HG03108 (cell line): ENCODE results near the gene ZIC4.

Experiments used
- ATAC-seq: cut with Tn5 transposase; IDR thresholded peaks from one replicate; pipeline ENCODE4 v1.9.1; 2021; ENCODE audit warnings: moderate library complexity; ENCODE audit not compliant: unreplicated experiment

The ZIC4 gene

DNA sequence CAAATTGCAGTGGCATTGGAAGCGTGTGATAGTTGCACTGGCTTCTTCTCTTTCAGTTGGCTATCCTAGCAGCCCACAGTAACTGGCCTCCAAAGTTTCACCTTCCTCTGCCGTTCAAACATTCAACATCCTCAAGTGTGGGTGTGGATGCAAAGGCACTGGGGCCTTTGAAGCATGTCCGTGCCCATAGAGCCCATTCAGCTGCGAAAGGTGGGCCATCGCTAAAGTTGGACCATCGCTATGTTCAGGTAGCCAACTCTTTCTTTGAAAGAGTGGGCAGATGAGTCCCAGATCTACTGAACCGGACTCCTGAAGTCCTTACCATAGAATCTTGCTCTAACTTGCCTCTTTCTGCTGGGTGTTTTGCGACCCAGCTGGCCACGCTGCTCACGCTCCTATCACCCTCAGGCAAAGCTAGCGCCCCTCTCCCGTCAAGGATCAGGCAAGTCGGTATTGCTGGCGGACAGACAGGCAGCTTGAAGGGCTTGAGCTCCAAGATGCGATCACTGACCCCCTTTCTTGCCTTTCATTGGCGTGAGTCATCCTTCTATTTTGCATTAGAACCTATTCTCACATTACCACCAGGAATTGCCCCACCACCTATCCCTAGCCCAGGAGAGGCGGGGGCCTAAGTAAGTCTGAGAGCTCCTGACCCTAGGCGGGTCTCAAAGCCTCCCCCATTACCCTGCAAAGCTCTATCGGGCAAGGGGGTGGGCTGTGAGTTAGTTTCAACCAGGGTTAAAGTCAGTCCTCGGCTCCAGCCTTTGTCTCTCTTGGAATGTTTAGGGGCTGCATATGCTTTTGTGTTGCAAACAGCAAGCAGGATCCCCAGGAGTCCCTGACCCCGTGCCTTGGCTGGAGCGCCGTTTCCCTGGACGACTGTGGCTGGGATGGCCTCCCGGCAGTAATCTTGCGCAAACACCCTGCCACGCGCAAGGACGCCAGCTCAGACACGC is 28.7 kb downstream of the ZIC4 start:
- ATAC-seq: no peak

DNA sequence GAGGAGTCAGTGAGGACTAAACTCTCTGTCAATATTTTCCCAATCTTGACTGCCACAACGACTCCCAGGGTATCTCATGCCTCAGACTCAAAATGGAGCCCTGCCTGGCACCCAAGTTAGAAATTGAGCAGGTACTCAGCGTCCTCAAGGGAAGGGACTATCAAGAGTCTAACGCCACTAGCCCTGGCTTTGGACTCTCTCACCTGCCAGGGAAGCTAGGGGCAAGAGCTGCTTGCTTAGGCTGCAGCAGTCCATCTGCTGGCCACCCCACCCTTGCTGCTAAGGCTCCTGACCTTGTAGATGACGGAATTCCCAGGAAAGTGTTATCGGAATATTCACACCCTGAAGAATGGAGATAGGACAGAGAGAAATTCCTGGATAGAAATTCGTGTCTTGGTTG is 33.0 kb downstream of the ZIC4 start:
- no peak for ATAC-seq

DNA sequence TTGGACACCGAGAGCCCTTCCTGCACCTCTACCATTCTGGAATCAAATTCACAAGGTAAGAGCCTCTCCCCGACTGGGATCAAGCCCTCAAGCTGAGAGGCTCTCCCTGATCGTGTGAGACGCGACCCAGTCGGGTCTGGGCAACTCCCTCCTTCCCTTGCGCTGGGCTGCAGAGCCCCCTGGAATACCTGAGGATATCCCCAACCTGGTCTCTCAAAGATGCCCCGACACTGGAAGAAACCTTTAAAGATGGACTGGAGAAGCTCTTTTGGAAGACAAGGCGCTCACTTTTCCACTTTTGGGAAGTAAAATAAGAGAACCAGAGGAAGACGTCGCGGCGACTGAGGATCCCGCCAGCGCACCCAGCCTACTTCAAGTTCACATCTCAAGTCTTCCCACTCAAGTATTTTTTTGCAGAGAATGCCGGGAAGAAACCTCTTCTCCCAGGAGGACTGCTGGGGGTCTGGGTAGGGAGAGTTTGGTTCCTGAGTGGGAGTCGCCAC is 33.8 kb downstream of the ZIC4 start:
- no peak for ATAC-seq

DNA sequence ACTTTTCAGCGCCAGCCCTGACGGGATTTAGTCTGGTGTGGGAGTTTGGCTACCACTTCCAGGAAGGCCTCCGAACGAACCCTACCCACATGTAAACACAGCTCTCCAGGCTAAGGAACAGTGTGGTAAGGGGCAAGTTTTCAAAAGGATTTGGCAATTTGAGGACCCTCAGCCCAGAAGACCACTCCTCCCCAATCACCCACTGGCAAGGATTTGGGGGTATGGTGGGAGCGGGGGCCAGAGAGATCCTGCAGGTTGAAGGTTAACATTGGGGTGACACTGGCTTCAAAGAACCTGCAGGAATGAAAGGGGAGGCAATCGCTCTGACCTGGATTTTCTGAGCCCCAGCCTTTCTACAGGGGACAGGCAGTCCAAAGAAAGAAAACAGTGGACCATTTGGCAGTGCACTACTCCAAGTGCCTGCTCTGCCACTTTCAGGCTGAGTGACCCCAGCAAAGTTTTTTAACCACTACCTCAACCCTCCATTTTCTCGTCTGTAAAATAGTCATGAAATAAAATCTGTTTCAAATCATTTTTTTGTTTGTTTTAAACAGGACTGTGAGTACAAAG is 34.5 kb downstream of the ZIC4 start:
- ATAC-seq: no peak

DNA sequence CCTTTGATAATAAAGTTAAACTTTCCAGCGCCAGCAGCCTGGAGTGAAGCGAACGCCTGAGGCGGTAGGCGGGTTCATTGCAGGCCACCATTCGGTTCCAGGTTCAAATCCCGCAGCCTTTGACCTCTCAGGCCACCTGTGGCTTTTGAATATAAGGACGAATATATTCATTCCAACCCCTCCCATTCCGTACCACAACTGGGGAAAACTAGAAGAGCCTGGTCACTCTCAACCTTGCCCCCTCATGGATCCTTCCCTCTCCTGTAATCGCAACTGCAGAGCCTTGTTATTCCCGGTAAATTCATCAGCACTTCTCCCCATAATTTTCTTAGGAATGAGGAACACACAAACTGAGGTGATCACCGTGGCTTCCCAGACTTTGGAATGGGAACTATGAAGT is 35.2 kb downstream of the ZIC4 start:
- no peak for ATAC-seq

DNA sequence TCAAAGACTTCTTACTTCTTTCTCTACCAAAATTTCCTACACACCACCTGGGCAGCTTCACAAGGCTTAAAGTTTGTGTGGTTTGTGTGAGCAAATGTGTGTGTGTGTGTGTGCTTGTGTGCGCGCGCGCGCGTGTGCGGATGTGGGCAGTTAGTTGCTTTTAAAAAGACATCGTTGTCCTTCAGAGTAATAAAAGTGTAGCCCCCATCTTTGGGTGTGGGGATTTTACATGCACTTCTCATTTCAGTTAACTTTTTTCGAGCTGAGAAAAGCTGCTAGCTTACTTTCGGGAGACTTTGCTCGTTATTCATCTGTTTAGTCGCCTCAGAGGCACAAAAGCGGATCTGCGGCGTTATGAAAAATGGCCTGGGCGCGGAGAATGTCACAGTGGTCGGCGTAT is 36.0 kb downstream of the ZIC4 start:
- ATAC-seq: no peak

DNA sequence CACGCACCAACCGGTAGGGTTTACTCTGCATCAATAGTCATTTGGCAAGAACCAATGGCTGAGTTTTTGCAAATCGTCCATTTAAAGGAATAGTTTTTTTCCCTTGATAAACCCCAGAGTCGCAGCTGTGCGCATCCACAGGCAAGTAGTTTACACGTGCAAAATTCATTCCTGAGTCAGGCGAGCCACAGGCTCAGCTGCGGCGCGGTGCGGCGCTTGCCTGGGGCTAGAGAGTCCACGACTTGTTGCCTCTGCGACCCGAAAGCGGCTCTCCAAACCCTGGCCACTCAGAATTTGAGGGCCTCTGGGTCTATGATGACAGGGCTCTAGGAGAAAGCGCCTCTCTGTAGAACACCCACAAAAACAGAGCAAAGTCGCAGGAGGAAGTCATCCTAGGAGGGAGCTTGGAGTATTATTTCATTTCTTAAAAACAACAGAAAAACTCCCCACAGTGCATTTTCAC is 36.7 kb downstream of the ZIC4 start:
- no peak for ATAC-seq

DNA sequence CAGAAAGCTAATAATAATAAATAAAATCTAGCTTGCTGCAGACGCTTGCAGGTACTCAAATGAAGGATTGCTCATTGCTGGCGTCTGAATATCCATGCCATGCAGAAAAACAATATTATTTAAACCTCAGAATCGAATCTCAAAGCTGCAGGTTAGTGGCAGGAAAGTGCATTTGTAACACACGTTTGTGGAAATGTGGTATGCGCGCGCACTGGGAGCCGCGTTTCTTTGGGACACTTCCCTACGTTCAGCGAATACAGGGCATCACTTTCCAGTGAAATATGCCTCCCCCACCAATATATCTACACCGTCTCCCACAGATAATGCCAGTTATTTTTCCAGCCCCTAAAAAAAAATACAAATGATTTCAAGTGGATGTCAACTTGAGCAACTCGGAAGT is 37.1 kb downstream of the ZIC4 start:
- no peak for ATAC-seq

DNA sequence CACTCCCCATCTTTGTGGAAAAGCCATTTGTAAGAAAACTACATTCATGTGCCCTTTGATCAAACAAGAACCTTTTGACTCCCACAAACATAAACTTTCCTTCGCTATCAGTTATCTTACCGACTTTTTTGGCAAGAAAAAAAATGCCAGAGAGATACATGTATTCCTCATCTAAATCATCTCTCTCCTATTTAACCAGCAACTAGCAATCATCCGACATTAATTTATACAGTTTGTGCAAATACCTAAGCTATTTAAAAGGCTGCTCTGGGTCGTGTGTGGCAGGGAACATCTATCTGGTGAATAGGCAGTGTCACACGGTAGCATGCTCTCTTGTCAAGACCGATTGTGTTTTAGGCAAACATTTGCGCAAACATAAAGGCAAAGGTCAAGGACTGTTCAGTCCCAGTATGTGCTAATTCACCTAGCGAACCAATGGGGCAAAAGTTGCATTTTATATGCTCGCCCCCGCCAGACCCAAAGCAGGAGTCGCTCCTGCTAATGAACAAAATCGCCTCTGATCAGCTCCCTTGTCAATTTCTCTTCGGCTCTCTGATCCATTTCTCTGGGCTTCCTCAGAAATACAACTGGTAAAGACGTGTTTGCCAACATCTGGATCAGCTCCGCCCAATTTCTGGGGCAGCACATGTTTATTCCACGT is 37.7 kb downstream of the ZIC4 start:
- no peak for ATAC-seq

DNA sequence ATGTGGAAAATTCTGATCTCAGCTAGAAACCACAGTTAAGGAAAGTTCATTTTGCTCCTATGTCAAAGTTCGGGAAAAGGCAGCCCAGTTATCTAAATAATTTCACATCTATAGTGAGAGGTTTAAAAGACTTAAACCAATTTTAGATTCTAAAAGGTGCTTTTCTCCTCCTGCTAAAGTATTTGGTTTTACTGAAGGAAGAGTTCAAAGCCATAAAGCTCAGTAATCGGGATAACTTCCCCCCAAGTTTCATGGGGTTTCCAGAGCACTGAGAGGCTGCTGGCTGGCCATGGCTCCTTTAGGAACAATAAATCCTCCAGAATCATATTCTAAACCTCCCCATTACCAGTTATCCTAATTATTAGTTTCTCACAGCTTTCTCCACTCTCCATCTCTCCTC is 38.2 kb downstream of the ZIC4 start:
- no peak for ATAC-seq

DNA sequence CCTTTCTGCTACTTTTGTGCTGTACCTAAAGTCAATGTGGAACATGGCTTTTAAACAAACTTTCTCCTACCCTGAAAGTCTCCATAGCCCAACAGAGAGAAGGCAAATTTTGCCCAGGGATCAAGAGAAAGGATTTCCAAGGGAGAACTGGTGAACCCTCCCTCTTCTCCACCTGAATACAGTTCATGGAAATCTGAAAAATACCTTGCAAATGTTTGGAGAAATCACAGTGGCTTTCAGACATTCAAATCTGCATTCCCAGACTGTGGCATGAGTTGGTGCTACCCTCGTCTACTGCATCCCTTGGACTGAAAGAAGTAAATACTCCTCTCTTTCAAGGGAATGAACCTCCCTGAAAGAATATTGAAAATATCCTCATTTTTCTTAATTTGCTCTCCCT is 38.7 kb downstream of the ZIC4 start:
- no peak for ATAC-seq

DNA sequence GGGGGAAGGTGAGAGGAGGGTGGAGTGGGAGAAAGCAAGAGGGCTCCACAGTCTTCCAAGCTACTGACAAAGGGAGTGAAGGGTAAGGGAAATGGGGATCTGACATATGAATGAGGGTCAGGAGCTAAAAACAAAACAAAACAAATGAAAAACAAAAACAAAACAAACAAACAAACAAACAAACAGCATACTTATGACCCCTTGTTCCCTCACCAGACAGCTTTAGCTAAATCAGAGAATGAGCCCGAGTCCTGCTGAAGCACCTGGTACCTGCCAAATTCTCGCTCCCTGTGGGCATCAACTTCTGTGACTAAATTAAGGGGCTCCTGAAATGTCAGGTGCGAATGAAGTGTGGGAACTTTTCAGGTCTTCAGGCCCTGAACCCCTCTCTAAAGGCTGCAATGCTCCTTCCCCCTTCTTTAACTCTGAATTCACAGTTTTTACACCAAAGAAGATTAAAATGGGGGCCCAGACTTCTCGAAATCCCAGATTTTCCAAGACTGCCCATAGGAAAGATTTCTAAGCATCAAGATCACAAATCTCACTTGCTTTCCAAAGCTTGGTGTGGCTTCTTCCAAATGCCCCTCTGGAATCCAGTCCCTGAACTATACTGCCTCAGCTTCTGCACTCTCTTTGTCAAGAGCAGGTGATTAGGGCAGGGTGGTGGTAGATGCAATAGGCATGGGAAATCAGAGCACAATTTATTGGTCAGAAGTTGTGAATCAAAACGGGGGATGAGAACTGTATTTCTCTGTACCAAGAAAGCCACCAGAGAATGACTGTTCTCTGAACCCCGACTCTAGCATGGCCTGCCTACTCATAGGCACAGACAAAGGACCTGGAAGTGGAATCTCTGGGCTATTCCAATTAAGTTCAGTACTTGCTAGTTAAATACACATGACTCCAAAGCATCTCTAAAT is 40.9 kb downstream of the ZIC4 start:
- no peak for ATAC-seq

DNA sequence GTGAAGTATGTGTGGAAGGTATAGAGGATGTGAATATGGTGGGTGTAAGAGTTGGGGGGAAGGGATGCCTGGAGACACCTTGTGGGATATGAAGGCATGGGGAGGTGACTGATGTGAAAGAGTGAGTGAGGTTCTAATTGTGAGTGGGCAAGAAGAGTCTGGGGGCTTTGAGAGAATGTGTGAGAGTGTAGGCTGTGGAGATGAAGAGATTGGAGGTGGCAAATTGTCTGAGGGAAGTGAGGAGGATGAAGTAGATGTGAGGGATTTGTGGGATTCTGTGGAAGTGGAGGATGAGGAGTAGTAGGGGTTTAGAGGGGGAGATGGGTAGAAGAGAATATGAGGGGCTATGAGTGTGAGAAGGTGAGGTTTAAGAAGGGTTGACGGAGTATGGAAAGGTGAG is 41.6 kb downstream of the ZIC4 start:
- no peak for ATAC-seq

DNA sequence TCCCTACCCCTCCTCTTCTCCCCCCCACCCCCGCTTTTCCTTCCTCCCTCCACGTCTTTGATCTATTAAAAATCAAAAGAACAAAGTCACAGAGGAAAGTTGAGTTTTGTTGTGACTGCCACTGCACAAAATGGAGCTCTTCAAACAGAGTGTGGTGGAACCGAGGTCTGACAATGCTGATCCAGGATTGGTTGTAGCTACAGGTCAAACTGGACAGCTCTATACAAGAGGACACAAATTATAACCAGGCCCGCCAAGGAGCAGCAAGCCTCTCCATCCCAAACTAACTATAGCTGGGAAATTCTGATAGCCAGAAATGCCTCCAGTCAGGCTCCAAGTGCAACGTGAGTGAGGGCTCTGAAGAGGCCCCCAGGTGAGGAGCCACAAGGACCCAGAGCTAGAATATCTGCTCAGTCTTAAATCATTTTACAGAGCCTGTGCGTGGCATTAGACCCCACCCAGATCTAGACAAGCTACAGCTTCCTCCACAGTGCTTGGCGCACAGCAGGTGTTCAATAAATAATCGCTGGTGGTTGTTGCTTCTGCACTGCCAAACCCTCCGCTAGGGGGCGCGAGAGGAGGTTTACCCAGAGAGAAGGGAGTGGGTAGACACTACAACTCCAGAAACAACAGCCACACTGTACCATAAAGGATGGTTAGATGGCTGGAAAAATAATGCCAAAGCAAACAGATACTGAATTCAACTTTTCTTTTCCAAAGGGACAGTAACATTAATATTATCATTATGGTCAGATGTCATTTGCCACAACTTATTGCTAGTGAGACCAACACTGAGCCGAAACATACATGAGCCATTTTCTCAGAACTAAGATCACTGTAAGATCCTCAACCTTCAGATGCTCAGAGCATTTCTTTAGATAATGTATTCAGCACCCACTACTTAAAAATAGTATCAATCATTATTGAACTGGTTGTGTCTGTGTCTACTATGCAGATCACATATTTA is 44.6 kb downstream of the ZIC4 start:
- ATAC-seq: no peak

DNA sequence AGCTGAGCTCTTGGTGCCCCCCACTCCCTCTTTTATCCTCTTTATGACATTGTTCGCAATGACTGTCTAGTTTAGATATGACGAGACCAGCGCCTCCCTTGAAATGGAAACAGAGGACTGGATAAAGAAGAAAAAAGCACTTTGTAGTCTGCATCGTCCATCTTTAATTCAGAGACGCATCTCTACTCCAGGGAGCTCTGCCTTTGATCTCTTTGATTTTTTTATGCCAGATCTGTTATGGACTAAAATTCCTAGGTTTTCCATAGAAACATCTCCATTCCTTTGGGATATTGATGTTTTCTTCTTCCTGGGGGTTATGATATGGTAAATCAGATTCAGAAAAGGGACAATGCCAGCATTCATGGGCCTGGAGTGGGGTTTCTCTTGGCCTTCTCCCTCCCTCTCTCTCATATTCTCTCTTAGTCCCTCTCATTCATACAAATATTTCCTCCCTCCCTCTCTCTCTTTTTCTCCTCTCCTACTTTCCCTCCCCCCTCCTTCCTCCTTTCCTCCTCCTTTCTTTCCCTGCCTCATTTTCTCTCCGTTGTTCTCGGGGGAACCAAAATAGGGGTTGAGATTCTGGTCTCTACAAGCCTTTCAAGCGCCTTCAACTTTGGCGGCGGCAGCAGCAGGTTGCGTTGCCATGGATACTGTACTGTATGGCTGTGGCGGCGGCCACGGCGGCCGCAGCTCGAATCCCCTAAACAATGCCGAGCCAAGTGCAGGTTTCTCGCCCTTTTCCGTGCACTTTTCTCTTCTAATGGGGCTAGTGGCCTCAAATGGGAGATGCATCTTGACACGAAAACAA is 45.5 kb downstream of the ZIC4 start:
- ATAC-seq: no peak

DNA sequence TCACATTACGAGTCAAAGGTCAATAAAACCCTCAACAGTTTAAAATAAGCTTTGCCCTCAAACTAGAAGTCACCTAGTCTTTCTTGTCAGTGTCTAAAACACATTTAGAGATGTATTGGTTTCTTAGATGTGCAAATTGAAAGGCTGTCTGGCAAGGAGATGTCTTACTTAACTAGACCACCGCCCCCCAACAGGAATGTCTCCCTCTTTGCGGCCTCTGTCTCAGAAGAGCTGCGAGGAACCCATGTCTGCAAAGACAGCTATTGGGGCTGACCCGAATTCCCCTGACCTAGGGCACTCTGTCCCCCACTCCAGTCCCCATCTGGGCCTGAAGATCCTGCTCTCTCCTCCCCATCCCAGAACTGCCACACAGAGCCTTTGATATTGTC is 46.3 kb downstream of the ZIC4 start:
- no peak for ATAC-seq

DNA sequence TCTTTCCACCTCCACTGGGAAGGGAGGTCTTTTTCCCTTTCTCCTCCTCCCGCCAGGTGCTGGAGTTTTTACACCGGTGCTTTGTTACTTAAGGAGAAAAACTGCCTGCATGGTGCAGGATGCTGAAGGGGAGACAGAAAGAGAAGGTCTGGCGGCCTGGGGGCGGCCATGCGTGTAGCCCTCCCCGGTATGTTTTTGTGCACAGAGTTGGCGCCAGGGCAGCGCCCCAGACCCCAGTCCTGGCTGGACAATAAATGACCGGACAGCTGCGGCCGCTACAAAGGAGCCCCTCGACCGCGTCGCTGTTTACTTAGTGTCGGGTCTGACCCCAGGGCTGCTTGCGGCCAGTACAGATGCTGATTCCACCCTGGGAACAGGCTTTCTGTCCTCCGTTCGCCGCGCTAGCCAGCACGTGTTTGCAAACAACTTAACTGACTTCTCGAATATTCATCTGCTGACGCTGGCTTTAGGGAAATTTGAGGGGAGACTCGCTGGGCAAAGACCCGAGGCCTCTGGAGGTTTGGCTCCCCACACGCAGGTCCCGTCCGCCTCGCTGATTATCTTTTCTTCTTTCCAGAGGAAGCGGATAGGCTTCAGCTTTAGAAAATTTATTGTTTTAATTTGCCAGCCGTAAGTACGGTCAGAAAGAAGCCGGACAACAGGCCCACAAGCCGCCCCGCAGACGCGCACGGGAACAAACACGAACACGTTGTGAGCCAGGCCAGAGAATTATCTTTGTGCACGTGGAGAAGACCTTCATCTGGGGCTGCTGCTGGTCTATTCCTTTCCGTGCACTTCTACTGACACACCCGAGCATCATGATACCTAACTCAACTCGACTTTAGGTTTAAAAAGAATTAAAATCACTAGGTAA is 46.9 kb downstream of the ZIC4 start:
- ATAC-seq: no peak
